ENCODE results near the gene FCGR3A.
"Not testable (repeated sequence)": the region's sequence is repeated elsewhere in the genome, so short reads cannot be mapped to it uniquely, and the experiment has no call there.

FCGR3A gene

GRCh38 chr1:161529463-161530104 lies 20.0 kb downstream of the FCGR3A start:
- DNase-seq = not testable (repeated sequence)

- DNase-seq = not testable (repeated sequence)
Measured at GRCh38 chr1:161528550-161528949, 21.1 kb downstream of the FCGR3A start.

- not testable (repeated sequence) for DNase-seq
Measured at GRCh38 chr1:161525918-161526317, 23.7 kb downstream of the FCGR3A start.

GRCh38 chr1:161525321-161525720 lies 24.3 kb downstream of the FCGR3A start:
- DNase-seq = not testable (repeated sequence)

GRCh38 chr1:161524742-161525291 lies 24.8 kb downstream of the FCGR3A start:
- not testable (repeated sequence) for DNase-seq

- peak; percentile 74 for DNase-seq
Measured at GRCh38 chr1:161523817-161524741, 25.5 kb downstream of the FCGR3A start, which contains the start of gene HSPA6. Gene HSPA6 (plus strand): TSS chr1:161524540. CDS start chr1:161524659, 119 bp downstream.

- DNase-seq = not testable (repeated sequence)
Measured at GRCh38 chr1:161523041-161523816, 26.4 kb downstream of the FCGR3A start.

GRCh38 chr1:161513953-161514352 lies 35.7 kb downstream of the FCGR3A start:
- not testable (repeated sequence) for DNase-seq

- not testable (repeated sequence) for DNase-seq
Measured at GRCh38 chr1:161513448-161513780, 36.2 kb downstream of the FCGR3A start.

- DNase-seq = not testable (repeated sequence)
Measured at GRCh38 chr1:161512636-161513447, 36.8 kb downstream of the FCGR3A start.

GRCh38 chr1:161511756-161512060 lies 37.9 kb downstream of the FCGR3A start:
- DNase-seq = no peak

- peak; percentile 98 for DNase-seq
Measured at GRCh38 chr1:161511018-161511755, 38.4 kb downstream of the FCGR3A start.

GRCh38 chr1:161510477-161510876 lies 39.1 kb downstream of the FCGR3A start:
- DNase-seq = no peak

- DNase-seq = no peak
Measured at GRCh38 chr1:161506336-161507223, 43.0 kb downstream of the FCGR3A start.

GRCh38 chr1:161505686-161506085 lies 43.9 kb downstream of the FCGR3A start:
- no peak for DNase-seq

GRCh38 chr1:161503394-161503748 lies 46.2 kb downstream of the FCGR3A start:
- no peak for DNase-seq

GRCh38 chr1:161502641-161503393 lies 46.8 kb downstream of the FCGR3A start:
- DNase-seq = no peak

- DNase-seq = peak; percentile 84
Measured at GRCh38 chr1:161502181-161502580, 47.4 kb downstream of the FCGR3A start.

GRCh38 chr1:161501234-161501633 lies 48.4 kb downstream of the FCGR3A start:
- no peak for DNase-seq

All from NCI-H1092 (cell line).